Tibial nerve (tissue), 4 donors: ENCODE results near the gene SMIM27. TPM values are rescaled to one million over a fixed set of nuclear protein-coding genes. Genes with fewer than 3 reads are reported as not detected.

ENCODE experiments used
- DNase-seq, 2 donors: peaks; one replicate each; pipeline ENCODE4 v3.0.0-alpha.2; 2019; ENCODE audit warnings: low spot score in 2 of 2
- H3K27ac ChIP-seq, 4 donors: fragments of 200-600 bp; sonication (generic) in 3 of 4; one replicate each; pipeline ENCODE4 v1.5.1; 2017 to 2019; ENCODE audit warnings: mild to moderate bottlenecking in 1 of 4
- H3K27me3 ChIP-seq, 2 donors: fragments of 200-600 bp; sonication (generic) in 1 of 2; one replicate each; pipeline versions ENCODE4 v1.5.1 to v1.6.0; 2017 to 2019
- H3K36me3 ChIP-seq, 3 donors: fragments of 200-600 bp; sonication (generic); one replicate each; pipeline ENCODE4 v1.5.1; 2018 to 2019
- H3K4me1 ChIP-seq, 4 donors: fragments of 200-600 bp; sonication (generic) in 3 of 4; one replicate each; pipeline ENCODE4 v1.5.1; 2017 to 2019
- H3K4me3 ChIP-seq, 4 donors: fragments of 200-600 bp; sonication (generic) in 3 of 4; one replicate each; pipeline ENCODE4 v1.5.1; 2017 to 2019; ENCODE audit warnings: mild to moderate bottlenecking in 1 of 4, moderate library complexity in 1 of 4
- H3K9me3 ChIP-seq, 4 donors: fragments of 200-600 bp; sonication (generic) in 3 of 4; one replicate each; pipeline ENCODE4 v1.5.1; 2017 to 2019
- CTCF ChIP-seq, 5 experiments: fragments of 200-600 bp in 3 of 5; fragments of 450-650 bp in 2 of 5; sonication (generic) in 3 of 5; IDR thresholded peaks; one replicate each; pipeline ENCODE4 v1.5.1; 2016 to 2019; ENCODE audit warnings: antibody characterized with exemption in 5 of 5, mild to moderate bottlenecking in 3 of 5, moderate library complexity in 2 of 5
- EP300 ChIP-seq, 2 donors: sonication (generic); formaldehyde crosslinking; IDR thresholded peaks; one replicate each; pipeline ENCODE4 v1.6.1; 2017; ENCODE audit warnings: antibody characterized with exemption in 2 of 2, mild to moderate bottlenecking in 1 of 2
- POLR2A ChIP-seq, 2 donors: fragments of 450-650 bp; IDR thresholded peaks; one replicate each; pipeline ENCODE4 v1.6.1; 2017; ENCODE audit warnings: antibody characterized with exemption in 2 of 2, mild to moderate bottlenecking in 2 of 2, moderate library complexity in 2 of 2
- WGBS, 2 donors: methylation state at CpG; one replicate each; pipeline ENCODE4 v1.1.5; 2018; 5-methylcytosine and 5-hydroxymethylcytosine counted together
- total RNA-seq, 4 donors: library from RNA; depleted of rRNA; stranded (reverse); fragments of >200 nt; gene quantifications; one replicate each; pipeline ENCODE4 v1.1.0, GENCODE V29; 2016

SMIM27 gene
- 10 to 100 TPM in 1 of 4 donors, 1 to 10 TPM in 3; 5.3 to 18.1 (median 6.8) TPM for total RNA-seq

- Histone ChIP-seq H3K4me1 (peaks cover 0 to 32% (median 9%) of the 10 kb centered on the region in 4 donors), H3K9me3 (no peaks in the 10 kb centered on the region), H3K27me3 (no peaks in the 10 kb centered on the region), H3K36me3 (peaks cover 0 to 5% (median 0%) of the 10 kb centered on the region in 3 donors), H3K27ac (peak within 1 kb of the TSS; percentile 91 to 97 (median 96)), H3K4me3 (peak within 1 kb of the TSS; percentile 60 to 88 (median 72))
- TF ChIP-seq POLR2A (IDR thresholded peaks at IDR 0.05) (peak; percentile 69 to 91), EP300 (IDR thresholded peaks at IDR 0.05) (peak; percentile 72 to 98), CTCF (IDR thresholded peaks at IDR 0.05) (peak in 1 of 5 experiments; percentile 46)
- peak; percentile 79 to 83 for DNase-seq
- 0 to 1% methylated on average over 42 to 46 of the region's 46 CpGs for WGBS, 2 donors
Observed at GRCh38 chr9:32552172-32552872, at the start of gene SMIM27, which contains the start of gene TOPORS. Gene SMIM27, plus strand, starts transcription at chr9:32552327. Its CDS starts 108 bp downstream, at chr9:32552435. Gene TOPORS, minus strand, starts transcription at chr9:32552586. Its CDS starts 150 bp downstream, at chr9:32552436.

- no peaks in the 10 kb centered on the region for H3K27me3 ChIP-seq
- DNase-seq = no peak
- 49 to 59% methylated on average over 4 of the region's 4 CpGs for WGBS, 2 donors
- TF ChIP-seq POLR2A (IDR thresholded peaks at IDR 0.05) (no peak), CTCF (IDR thresholded peaks at IDR 0.05) (no peak), EP300 (IDR thresholded peaks at IDR 0.05) (no peak)
- H3K4me3 ChIP-seq = no peak overlapping the region
- H3K27ac ChIP-seq = no peak overlapping the region
- no peaks in the 10 kb centered on the region for H3K9me3 ChIP-seq
- H3K4me1 ChIP-seq = peaks cover 0 to 15% (median 0%) of the 10 kb centered on the region in 4 donors
- peaks cover 0 to 44% (median 0%) of the 10 kb centered on the region in 3 donors for H3K36me3 ChIP-seq
Observed at GRCh38 chr9:32502464-32502863, 49.7 kb upstream of the SMIM27 start.

GRCh38 chr9:32503008-32503407 lies 49.1 kb upstream of the SMIM27 start:
- no peak overlapping the region for H3K4me3 ChIP-seq
- peaks cover 0 to 38% (median 0%) of the 10 kb centered on the region in 3 donors for H3K36me3 ChIP-seq
- H3K27ac ChIP-seq = no peak overlapping the region
- 74 to 86% methylated on average over 3 of the region's 3 CpGs for WGBS, 2 donors
- H3K4me1 ChIP-seq = peaks cover 0 to 20% (median 0%) of the 10 kb centered on the region in 4 donors
- no peaks in the 10 kb centered on the region for H3K9me3 ChIP-seq
- TF ChIP-seq EP300 (IDR thresholded peaks at IDR 0.05) (no peak), POLR2A (IDR thresholded peaks at IDR 0.05) (no peak), CTCF (IDR thresholded peaks at IDR 0.05) (no peak)
- no peak for DNase-seq
- no peaks in the 10 kb centered on the region for H3K27me3 ChIP-seq

- peaks cover 0 to 7% (median 0%) of the 10 kb centered on the region in 4 donors for H3K9me3 ChIP-seq
- peaks cover 0 to 26% (median 0%) of the 10 kb centered on the region in 4 donors for H3K4me1 ChIP-seq
- no peak for TF ChIP-seq EP300 (IDR thresholded peaks at IDR 0.05)
- no peak for TF ChIP-seq CTCF (IDR thresholded peaks at IDR 0.05)
- 92 to 100% methylated on average over 1 of the region's 1 CpG for WGBS, 2 donors
- no peak overlapping the region for H3K27ac ChIP-seq
- no peak overlapping the region for H3K4me3 ChIP-seq
- no peaks in the 10 kb centered on the region for H3K27me3 ChIP-seq
- peaks cover 0 to 6% (median 0%) of the 10 kb centered on the region in 3 donors for H3K36me3 ChIP-seq
- DNase-seq = no peak
Observed at GRCh38 chr9:32508728-32509127, 43.4 kb upstream of the SMIM27 start.

GRCh38 chr9:32516241-32516640 lies 35.9 kb upstream of the SMIM27 start:
- no peaks in the 10 kb centered on the region for H3K27me3 ChIP-seq
- peaks cover 0 to 6% (median 0%) of the 10 kb centered on the region in 3 donors for H3K36me3 ChIP-seq
- peaks cover 0 to 8% (median 0%) of the 10 kb centered on the region in 4 donors for H3K9me3 ChIP-seq
- peaks cover 0 to 2% (median 0%) of the 10 kb centered on the region in 4 donors for H3K4me1 ChIP-seq
- TF ChIP-seq EP300 (IDR thresholded peaks at IDR 0.05) (no peak), CTCF (IDR thresholded peaks at IDR 0.05) (no peak), POLR2A (IDR thresholded peaks at IDR 0.05) (no peak)
- no peak overlapping the region for H3K4me3 ChIP-seq
- H3K27ac ChIP-seq = no peak overlapping the region
- no peak for DNase-seq
